GM12892 (cell line): ENCODE results near the gene KLHL3.

ENCODE experiments used
- POLR2A ChIP-seq: IDR thresholded peaks from 2 replicates; pipeline ENCODE4 v1.6.1; 2011; ENCODE audit warnings: low read depth, low read length, control low read depth
- POLR2AphosphoS5 ChIP-seq: IDR thresholded peaks from 2 replicates; pipeline ENCODE4 v1.6.1; 2011; ENCODE audit warnings: low read depth, low read length, control low read depth

- TF ChIP-seq POLR2A: no peak
- TF ChIP-seq POLR2AphosphoS5: no peak
Measured at GRCh38 chr5:137613554-137614265, 122.2 kb downstream of the KLHL3 start.
